Hepatocyte (in vitro differentiated cells): ENCODE results near the gene AIM2. TPM values are rescaled to one million over a fixed set of nuclear protein-coding genes. Genes with fewer than 3 reads are reported as not detected.

Source experiments
- DNase-seq: peaks from one replicate; pipeline ENCODE4 v3.0.0-alpha.2; 2016; ENCODE audit warnings: low spot score
- H2AFZ ChIP-seq: fragments of 200-600 bp; sonication (generic); 2 replicates; pipeline ENCODE4 v1.6.0; 2016; ENCODE audit warnings: antibody characterized with exemption, mild to moderate bottlenecking
- H3K27ac ChIP-seq: fragments of 200-600 bp; sonication (generic); 2 replicates; pipeline ENCODE4 v1.5.1; 2016; ENCODE audit warnings: mild to moderate bottlenecking
- H3K27me3 ChIP-seq: fragments of 200-600 bp; sonication (generic); 2 replicates; pipeline ENCODE4 v1.6.1; 2016
- H3K36me3 ChIP-seq: fragments of 200-600 bp; sonication (generic); replicated peaks from 2 replicates; pipeline ENCODE4 v1.5.1; 2016; ENCODE audit warnings: low read depth; ENCODE audit not compliant: insufficient read depth
- H3K4me1 ChIP-seq: fragments of 200-600 bp; sonication (generic); 2 replicates; pipeline ENCODE4 v1.5.1; 2016; ENCODE audit warnings: mild to moderate bottlenecking, moderate library complexity; ENCODE audit not compliant: insufficient read depth
- H3K4me2 ChIP-seq: fragments of 200-600 bp; sonication (generic); 2 replicates; pipeline ENCODE4 v1.6.0; 2016
- H3K4me3 ChIP-seq: fragments of 200-600 bp; sonication (generic); 2 replicates; pipeline ENCODE4 v1.5.1; 2016; ENCODE audit warnings: mild to moderate bottlenecking
- H3K79me2 ChIP-seq: fragments of 200-600 bp; sonication (generic); 2 replicates; pipeline ENCODE4 v1.6.0; 2017; ENCODE audit warnings: mild to moderate bottlenecking
- H3K9me2 ChIP-seq: fragments of 200-600 bp; sonication (generic); replicated peaks from 2 replicates; pipeline ENCODE4 v1.6.0; 2017; ENCODE audit warnings: mild to moderate bottlenecking; ENCODE audit not compliant: insufficient read depth
- H3K9me3 ChIP-seq: fragments of 200-600 bp; sonication (generic); 2 replicates; pipeline ENCODE4 v1.5.1; 2016; ENCODE audit warnings: low read depth, mild to moderate bottlenecking
- H4K20me1 ChIP-seq: fragments of 200-600 bp; sonication (generic); 2 replicates; pipeline ENCODE4 v1.6.0; 2016; ENCODE audit warnings: mild to moderate bottlenecking; ENCODE audit not compliant: insufficient read depth, poor library complexity, severe bottlenecking
- CTCF ChIP-seq: fragments of 200-600 bp; sonication (generic); IDR thresholded peaks from 2 replicates; pipeline ENCODE4 v1.5.1; 2016; ENCODE audit warnings: antibody characterized with exemption, mild to moderate bottlenecking; ENCODE audit not compliant: poor library complexity
- EZH2 ChIP-seq: fragments of 200-600 bp; sonication (generic); IDR thresholded peaks from 2 replicates; pipeline ENCODE4 v1.6.1; 2016; ENCODE audit warnings: antibody characterized with exemption, mild to moderate bottlenecking, borderline replicate concordance
- EZH2phosphoT487 ChIP-seq: fragments of 200-600 bp; sonication (generic); IDR thresholded peaks from one replicate; pipeline ENCODE4 v1.6.1; 2018; ENCODE audit warnings: antibody characterized with exemption, mild to moderate bottlenecking, low read depth, moderate library complexity; ENCODE audit not compliant: unreplicated experiment, severe bottlenecking
- WGBS: methylation state at CpG from one replicate; pipeline ENCODE4 v1.1.6; 2016; ENCODE audit warnings: low lambda C conversion rate; ENCODE audit errors: missing lambda C conversion rate; 5-methylcytosine and 5-hydroxymethylcytosine counted together
- polyA plus RNA-seq: library from polyadenylated mRNA; unstranded; fragments of >200 nt; fragmentation: Nextera tagmentation; extraction: Ambion mirVana; gene quantifications from 2 replicates; pipeline ENCODE4 v1.2.1, GENCODE V29; 2016
- total RNA-seq: library from RNA; depleted of rRNA; stranded (reverse); fragments of >200 nt; gene quantifications from 2 replicates; pipeline ENCODE4 v1.2.3, GENCODE V29; 2014

The AIM2 gene
- total and polyA plus RNA-seq, 2 experiments from 2014 or later = 0.30 to 1.1 TPM

DNA sequence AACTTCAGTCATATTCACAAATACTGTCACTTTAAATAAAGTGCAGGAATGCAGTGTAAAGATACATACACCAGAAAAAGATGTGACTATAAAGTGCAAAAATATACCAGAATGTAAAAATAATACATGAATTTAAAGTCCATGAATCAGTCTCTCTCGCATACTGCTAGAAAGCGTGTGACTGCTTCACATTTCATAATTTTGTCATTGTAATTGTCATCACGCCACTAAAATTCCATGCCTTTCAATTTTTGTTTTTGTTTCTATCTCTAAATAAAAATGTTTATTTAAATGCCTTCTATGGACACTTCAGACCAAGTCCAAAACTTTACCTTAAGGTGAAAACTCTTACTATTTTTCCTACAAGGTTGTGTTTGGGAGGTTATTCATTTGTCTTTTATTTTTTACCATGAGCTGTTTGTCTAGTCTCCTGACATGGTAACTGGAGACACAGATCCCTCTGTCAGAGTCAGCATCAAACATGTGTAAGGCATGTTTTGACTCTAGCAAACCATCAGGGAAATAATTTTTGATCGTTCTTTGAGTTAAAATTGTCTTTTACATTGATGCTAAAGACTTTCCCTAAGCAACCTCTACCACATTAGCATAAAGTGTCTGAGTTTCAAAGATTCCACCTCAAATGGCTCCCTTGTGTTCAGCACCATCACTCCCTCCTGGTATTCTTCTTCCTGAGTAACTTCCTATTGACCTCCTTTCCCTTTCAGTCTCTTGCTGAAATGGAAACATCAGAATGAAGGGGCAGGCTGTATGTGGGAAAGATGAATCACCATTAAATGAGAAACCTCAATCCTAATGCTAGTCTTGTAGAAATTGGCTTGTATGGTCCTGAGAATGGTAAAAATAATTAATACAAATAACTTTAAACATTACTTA lies 14.0 kb upstream of the AIM2 start:
- Histone ChIP-seq H3K36me3 (no peaks in the 10 kb centered on the region), H3K79me2 (no peaks in the 10 kb centered on the region), H3K9me3 (no peaks in the 10 kb centered on the region), H3K9me2 (no peaks in the 10 kb centered on the region), H2AFZ (no peak overlapping the region), H3K4me3 (no peak overlapping the region), H3K27ac (no peak overlapping the region), H3K27me3 (no peaks in the 10 kb centered on the region), H4K20me1 (no peaks in the 10 kb centered on the region), H3K4me1 (no peaks in the 10 kb centered on the region), H3K4me2 (no peak overlapping the region)
- TF ChIP-seq EZH2 = no peak
- no peak for TF ChIP-seq CTCF
- no peak for TF ChIP-seq EZH2phosphoT487
- WGBS = 84% methylated on average over 4 of the region's 4 CpGs
- DNase-seq = no peak

- no peak for DNase-seq
- H3K79me2 ChIP-seq = no peaks in the 10 kb centered on the region
- WGBS = 89% methylated on average over 4 of the region's 4 CpGs
- H3K27me3 ChIP-seq = no peaks in the 10 kb centered on the region
- H3K4me3 ChIP-seq = no peak overlapping the region
- no peaks in the 10 kb centered on the region for H4K20me1 ChIP-seq
- no peak overlapping the region for H2AFZ ChIP-seq
- TF ChIP-seq EZH2phosphoT487 (no peak), CTCF (peak; percentile 42)
- no peaks in the 10 kb centered on the region for H3K9me3 ChIP-seq
- no peak overlapping the region for H3K4me2 ChIP-seq
- H3K27ac ChIP-seq = no peak overlapping the region
- no peaks in the 10 kb centered on the region for H3K9me2 ChIP-seq
- H3K36me3 ChIP-seq = no peaks in the 10 kb centered on the region
- H3K4me1 ChIP-seq = no peaks in the 10 kb centered on the region
Observed at GRCh38 chr1:159089184-159089791, 12.7 kb upstream of the AIM2 start.

DNA sequence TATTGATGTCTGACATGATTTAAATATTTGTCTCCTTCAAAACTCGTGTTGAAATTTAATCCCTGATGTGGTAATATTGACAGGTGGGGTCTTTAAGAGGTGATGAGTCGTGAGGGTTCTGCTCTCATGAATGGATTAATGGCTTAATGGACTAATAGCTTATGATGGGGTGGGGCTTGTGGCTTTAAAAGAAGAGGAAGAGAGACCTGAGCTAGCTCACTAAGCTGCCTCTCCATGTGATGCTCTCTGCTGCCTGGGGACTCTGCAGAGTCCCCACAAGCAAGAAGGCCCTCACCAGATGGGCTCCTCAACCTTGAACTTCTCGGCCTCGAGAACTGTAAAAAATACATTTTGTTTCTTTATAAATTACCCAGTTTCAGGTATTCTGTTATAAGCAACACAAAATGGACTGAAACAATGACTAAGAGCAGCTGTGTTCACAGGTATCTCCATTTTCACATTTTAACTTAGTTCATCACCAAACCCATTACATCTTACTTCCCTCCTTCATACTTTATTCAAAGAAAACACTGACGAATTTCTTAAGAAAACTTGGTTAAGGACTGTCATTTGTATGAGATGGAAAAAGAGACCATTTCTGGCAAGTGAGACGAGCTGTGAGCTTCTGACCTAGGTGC lies 12.1 kb upstream of the AIM2 start:
- no peak overlapping the region for H3K4me3 ChIP-seq
- H3K9me2 ChIP-seq = no peaks in the 10 kb centered on the region
- no peak overlapping the region for H2AFZ ChIP-seq
- H3K4me1 ChIP-seq = no peaks in the 10 kb centered on the region
- H3K36me3 ChIP-seq = no peaks in the 10 kb centered on the region
- no peaks in the 10 kb centered on the region for H3K79me2 ChIP-seq
- H4K20me1 ChIP-seq = no peaks in the 10 kb centered on the region
- TF ChIP-seq CTCF = no peak
- H3K27ac ChIP-seq = no peak overlapping the region
- no peak overlapping the region for H3K4me2 ChIP-seq
- DNase-seq = no peak
- WGBS = 84% methylated on average over 6 of the region's 6 CpGs
- no peaks in the 10 kb centered on the region for H3K9me3 ChIP-seq
- no peaks in the 10 kb centered on the region for H3K27me3 ChIP-seq
